GM19468 (cell line): ENCODE data around the gene PALLD.

ENCODE experiments used
- ATAC-seq: cut with Tn5 transposase; IDR thresholded peaks from one replicate; pipeline ENCODE4 v1.9.1; 2021; ENCODE audit warnings: mild to moderate bottlenecking, moderate library complexity, moderate number of reproducible peaks; ENCODE audit not compliant: unreplicated experiment; ENCODE audit errors: extremely low read depth

Gene PALLD

GRCh38 chr4:168741281-168742173 lies 244.7 kb downstream of the PALLD start:
- no peak for ATAC-seq

DNA sequence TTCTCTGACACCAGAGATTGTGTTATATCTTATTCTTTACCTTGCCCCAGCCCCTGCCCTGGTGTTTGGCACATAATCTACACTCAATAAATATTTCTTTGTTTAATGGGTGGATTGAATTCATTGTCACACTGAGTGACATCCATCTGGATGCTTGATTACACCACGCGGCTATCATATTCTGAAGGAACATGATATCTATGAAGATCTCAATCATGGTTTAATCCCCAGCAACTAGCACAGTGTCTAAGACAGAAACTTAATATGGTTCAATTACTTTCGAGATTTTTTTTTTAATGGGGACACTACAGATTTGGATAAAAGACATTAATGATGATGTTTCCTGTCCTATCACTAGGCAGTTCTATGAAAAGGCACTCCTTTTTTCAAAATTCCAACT lies 246.3 kb downstream of the PALLD start:
- ATAC-seq: no peak

DNA sequence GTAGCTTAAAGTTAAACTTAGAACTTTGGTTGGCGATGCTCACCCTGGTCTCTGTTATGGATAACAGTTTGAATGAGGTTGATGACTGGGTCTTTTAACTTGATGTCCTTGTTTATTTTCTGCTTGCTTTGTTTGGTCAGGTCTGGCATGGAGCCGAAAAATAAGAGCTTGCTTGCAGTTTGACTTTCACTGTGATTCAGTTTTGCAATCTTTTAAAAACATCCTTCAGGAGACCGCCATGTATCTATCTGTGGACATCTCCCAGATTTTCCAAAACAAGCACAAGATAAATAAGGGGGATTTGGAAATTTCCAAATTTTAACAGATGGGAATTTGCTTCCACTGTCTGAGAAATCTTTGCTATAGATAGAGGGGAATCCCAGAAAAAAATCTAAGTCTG lies 246.7 kb downstream of the PALLD start:
- ATAC-seq: no peak

GRCh38 chr4:168744021-168744420 lies 247.2 kb downstream of the PALLD start:
- no peak for ATAC-seq

- ATAC-seq: no peak
These were observed 252.0 kb downstream of the PALLD start for GRCh38 chr4:168748807-168749206.

DNA sequence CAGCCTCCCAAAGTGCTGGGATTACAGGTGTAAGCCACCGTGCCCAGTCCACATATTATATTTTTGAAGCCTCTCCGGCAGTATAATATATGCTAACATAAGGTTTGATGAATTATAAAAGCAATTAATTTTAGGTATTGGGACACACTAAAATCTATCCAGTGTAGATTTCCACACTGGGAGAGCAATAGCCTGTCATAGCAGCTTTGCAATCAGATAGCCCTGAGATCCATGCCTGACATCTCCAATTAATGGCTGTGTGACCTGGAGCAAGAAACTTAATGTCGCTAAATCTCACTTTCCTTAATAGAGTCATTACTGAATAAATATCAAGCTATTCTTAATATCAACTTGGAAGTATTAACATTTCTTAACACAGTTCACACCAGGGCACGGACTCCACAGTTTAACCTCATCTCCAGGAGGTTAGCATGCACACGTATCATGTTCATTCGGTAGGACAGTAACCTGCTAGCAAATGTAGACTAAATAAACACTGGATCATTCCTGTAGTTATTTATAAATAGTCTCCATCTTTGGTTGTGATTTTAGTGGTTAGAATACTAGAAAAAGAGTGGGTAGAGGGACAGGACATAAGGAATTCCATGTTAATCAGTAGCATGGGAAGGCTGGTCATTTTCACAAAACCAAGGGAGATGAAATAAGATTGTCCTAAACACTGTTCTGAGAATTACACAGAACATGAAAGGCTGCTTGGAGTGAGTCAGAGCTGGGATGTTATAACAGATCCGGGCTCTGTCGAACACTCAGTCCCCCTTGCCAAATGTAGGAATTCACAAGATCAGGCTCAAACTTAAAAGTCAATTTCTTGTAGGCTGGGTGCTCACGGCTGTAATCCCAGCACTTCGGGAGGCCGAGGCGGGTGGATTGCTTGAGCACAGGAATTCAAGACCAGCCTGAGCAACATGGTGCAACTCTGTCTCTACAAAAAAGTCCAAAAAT lies 254.7 kb downstream of the PALLD start:
- no peak for ATAC-seq

DNA sequence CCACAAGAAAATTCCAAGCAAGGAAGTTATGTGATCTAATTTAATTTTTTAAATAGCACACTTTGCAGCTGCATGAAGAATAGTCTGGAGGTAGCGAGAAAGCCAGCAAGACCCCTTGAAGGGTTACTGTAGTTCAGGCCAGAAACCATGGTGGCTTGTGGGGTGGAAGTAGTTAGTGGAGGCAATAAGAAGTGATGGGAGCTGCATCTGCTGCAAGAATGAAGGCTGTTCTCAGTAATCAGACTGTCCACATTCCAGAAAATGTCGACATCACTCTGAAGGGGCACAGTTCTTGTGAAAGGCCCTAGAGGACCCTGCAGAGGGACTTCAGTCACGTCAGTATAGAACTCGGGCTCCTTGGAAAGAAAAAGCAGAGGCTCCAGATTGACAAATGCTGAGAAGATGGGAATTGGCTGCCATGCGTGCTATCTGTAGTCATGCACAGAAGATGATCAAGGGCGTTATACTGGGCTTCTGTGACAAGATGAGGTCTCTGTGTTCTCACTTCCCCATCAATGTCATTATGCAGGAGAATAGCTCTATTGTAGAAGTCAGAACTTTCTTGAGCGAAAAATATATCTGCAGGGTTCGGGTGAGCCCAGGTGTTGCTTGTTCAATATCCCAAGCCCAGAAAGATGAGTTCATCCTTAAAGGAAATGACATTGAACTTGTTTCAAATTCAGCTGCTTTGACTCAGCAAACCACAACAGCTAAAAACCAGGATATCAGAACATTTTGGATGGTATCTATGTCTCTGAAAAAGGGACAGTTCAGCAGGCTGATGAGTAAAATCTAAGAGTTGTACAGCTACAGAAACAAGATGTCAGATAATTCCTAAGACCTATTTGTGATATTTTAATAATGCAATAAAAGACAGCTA lies 259.0 kb downstream of the PALLD start:
- no peak for ATAC-seq

- ATAC-seq: no peak
These were observed 260.6 kb downstream of the PALLD start for GRCh38 chr4:168757500-168757899.

- ATAC-seq: no peak
These were observed 261.6 kb downstream of the PALLD start for GRCh38 chr4:168758351-168758876.

DNA sequence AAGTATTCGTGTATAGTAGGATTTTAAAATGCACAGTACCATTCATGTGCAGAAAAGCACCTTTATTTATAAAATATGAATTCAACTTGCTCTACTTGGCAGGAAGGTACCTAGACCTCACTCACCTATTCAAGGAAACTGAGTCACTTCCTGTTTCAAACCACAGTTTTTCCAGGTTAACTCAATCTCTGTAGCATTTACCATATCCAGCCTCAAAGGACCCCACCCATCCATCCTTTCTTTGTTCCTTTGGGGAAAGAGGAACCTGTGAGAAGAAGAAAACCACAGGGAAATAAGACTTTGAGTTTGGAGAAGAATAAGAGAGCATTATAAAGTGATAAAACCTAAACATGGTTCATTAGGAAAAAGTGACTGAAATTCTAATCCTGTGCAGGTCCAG lies 262.5 kb downstream of the PALLD start:
- ATAC-seq: no peak

DNA sequence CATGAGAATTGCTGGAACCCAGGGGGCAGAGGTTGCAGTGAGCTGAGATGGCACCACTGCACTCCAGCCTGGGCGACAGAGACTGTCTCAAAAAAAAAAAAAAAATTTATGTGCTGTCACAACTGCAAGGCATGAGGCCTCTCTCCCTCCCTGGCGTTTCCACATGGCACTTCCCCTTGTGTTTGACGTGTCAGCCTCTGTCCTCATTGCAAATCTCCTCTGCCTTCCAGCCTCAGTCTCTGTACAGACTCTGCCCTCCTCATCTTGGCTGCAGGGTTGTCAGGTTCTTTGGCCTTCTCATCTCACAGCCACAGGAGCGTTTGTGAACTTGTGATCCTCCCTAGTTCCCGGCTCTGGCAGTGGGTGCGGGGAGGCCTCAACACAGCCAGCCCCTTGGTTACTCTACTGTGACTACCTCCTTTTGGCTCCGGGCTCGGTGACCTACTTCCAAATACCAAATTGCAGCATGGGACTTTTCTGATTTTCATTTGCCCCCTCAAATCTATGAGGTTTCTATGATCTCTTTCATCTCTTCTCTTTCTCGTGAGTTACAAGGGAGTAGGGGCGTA lies 263.2 kb downstream of the PALLD start:
- ATAC-seq: no peak

- no peak for ATAC-seq
These were observed 264.2 kb downstream of the PALLD start for GRCh38 chr4:168761066-168761465.

DNA sequence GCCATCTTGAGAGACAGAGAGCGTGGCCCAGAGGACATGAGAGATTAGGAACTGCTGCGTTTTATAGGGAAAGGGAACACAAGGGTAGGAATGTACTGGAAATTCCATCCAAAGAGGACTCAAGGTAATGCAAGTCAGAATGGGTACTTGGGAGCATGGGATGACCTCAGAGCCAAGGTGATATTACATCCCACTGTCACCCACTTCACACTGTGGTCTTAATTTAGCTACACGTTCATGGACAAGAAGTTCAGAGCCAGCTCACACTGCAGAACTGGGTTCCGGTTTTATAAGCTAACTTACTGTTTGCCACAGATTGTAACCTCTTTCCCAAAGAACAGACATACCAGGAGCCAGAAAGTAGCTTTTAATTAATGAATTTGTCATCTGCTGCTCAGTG lies 268.5 kb downstream of the PALLD start:
- ATAC-seq: no peak

GRCh38 chr4:168765726-168766125 lies 268.9 kb downstream of the PALLD start:
- ATAC-seq: no peak

- ATAC-seq: no peak
These were observed 269.9 kb downstream of the PALLD start for GRCh38 chr4:168766604-168767316.

- ATAC-seq: no peak
These were observed 272.6 kb downstream of the PALLD start for GRCh38 chr4:168769416-168769815.

DNA sequence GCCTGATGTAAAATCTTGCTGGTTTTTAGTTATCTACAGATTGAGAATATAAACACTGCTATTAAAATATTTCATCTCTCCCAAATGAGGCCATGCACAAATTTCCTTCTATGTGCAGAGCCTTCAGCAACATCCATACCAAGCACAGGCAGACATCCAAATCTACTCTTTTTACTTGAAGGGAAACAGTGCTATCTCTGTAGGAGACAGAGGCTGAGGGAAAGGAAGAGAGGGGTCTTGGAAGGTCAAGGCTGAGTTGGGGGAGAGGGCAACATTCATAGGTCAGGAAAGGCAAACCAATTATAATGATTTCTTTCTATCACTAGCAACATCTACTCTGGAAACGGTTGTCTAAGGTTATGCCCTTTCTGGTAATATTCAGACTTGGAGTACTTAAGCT lies 273.0 kb downstream of the PALLD start:
- no peak for ATAC-seq

DNA sequence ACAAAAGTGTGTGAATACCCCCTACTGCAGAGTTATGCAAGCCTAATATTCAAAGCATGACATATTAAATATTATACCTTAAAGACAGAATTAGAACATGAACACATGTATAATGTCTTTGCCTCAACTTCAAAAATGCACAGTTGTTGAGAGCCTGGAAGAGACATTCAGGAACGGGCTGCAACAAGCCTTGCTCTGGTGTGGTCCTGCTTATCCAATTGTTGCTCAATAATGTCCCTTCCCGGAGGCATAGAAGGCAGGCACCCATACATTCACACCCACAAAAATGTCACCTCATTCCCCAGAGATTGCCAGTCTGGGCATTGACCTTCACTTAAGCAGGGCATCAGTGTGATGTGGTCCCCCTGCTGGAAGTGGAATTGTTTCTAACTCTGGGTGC lies 274.4 kb downstream of the PALLD start:
- no peak for ATAC-seq
